ENCODE data around the gene SACM1L. TPM values are rescaled to one million over a fixed set of nuclear protein-coding genes. Genes with fewer than 3 reads are reported as not detected.

Gene SACM1L
- total RNA-seq, 1 donor from 2014 or later, result 91.7 TPM

GRCh38 chr3:45716790-45717336, 27.7 kb downstream of the SACM1L start:
- H3K36me3 Mint-ChIP-seq (ENCODE audit: low read depth), result peaks cover 49% of the 10 kb centered on the region
- H3K4me3 Mint-ChIP-seq, result no peak overlapping the region

GRCh38 chr3:45719655-45720487, 30.7 kb downstream of the SACM1L start:
- DNase-seq, result no peak
- Mint-ChIP-seq H3K27ac (no peak overlapping the region), H3K36me3 (ENCODE audit: low read depth) (peaks cover 62% of the 10 kb centered on the region), H3K27me3 (no peaks in the 10 kb centered on the region), H3K9me3 (no peaks in the 10 kb centered on the region), H3K4me1 (peaks cover 17% of the 10 kb centered on the region), H3K4me3 (no peak overlapping the region)
- intact Hi-C loops (cut with micrococcal nuclease), result no loop called here

More at GRCh38 chr3:45716790-45717336, 27.7 kb downstream of the SACM1L start:
- Mint-ChIP-seq H3K4me1 (peaks cover 22% of the 10 kb centered on the region), H3K27ac (no peak overlapping the region), H3K27me3 (no peaks in the 10 kb centered on the region), H3K9me3 (no peaks in the 10 kb centered on the region)
- no peak for DNase-seq
- intact Hi-C loops (cut with micrococcal nuclease), result no loop called here

DNA sequence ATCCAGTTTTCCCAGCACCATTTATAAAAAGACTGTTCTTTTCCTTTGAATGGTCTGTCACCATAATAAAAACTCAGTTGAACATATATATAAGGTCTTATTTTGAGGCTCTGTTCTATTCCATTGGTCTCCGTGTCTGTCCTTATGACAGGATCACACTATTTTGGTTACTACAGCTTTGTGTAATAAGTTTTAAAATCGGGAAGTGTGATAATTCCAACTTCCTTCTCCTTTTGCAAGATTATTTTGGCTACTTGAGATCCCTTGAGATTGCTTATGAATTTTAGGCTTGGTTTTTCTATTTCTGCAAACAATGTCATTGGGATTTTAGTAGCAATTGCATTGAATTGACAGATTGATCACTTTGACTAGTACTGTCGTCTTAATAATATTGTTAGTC, 35.7 kb downstream of the SACM1L start:
- Mint-ChIP-seq H3K27me3 (no peaks in the 10 kb centered on the region), H3K4me3 (no peak overlapping the region), H3K27ac (no peak overlapping the region), H3K36me3 (ENCODE audit: low read depth) (peaks cover 71% of the 10 kb centered on the region), H3K4me1 (peaks cover 22% of the 10 kb centered on the region), H3K9me3 (no peaks in the 10 kb centered on the region)
- intact Hi-C loops (cut with micrococcal nuclease), result no loop called here
- no peak for DNase-seq

- peaks cover 20% of the 10 kb centered on the region for H3K4me1 Mint-ChIP-seq
- H3K36me3 Mint-ChIP-seq (ENCODE audit: low read depth), result peaks cover 67% of the 10 kb centered on the region
- DNase-seq, result no peak
- no peak overlapping the region for H3K27ac Mint-ChIP-seq
- no peak overlapping the region for H3K4me3 Mint-ChIP-seq
- intact Hi-C loops (cut with micrococcal nuclease), result no loop called here
- no peaks in the 10 kb centered on the region for H3K27me3 Mint-ChIP-seq
- no peaks in the 10 kb centered on the region for H3K9me3 Mint-ChIP-seq
These were observed 40.4 kb downstream of the SACM1L start for GRCh38 chr3:45729614-45730013.

DNA sequence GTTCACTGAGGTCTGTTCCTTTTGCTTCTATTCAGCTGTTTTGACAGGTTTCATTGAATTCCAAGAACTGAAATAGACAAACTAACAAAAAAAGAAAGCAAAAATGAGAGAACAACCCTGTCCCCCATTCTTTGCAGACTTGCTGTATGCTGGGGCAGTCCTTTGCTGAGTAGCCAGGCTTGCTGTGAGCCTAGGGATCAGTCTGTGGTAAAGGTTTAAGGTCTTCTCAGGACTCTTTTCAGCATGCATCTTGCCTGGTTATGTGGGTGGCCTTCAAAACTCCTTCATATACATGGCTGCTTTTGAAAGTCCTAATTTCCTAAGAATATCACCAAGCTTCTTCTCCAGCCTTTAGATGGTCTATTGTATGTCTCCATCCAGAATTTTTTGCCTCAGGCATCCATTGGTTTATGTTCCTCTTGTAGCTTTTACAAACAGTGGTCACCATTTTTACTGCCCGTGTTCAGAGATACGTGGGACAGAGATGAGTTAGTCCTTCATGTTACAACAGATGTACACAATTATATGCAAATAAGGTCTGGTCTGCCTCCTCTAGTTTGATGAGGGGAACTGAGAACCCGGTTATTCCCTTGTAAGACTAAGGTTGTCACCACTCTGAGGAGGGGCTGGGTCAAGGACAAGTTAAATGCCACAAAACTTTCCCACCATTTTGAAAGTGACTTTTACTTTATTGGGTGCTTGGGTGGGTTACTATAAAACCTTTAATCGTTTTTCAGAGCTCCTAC, 41.4 kb downstream of the SACM1L start:
- Mint-ChIP-seq H3K27ac (no peak overlapping the region), H3K36me3 (ENCODE audit: low read depth) (peaks cover 67% of the 10 kb centered on the region)
- intact Hi-C loops (cut with micrococcal nuclease), result no loop called here

GRCh38 chr3:45736707-45737106, 47.5 kb downstream of the SACM1L start:
- H3K4me3 Mint-ChIP-seq, result no peak overlapping the region
- H3K36me3 Mint-ChIP-seq (ENCODE audit: low read depth), result peaks cover 72% of the 10 kb centered on the region
- intact Hi-C loops (cut with micrococcal nuclease), result no loop called here
- no peaks in the 10 kb centered on the region for H3K9me3 Mint-ChIP-seq
- DNase-seq, result no peak
- no peak overlapping the region for H3K27ac Mint-ChIP-seq
- H3K4me1 Mint-ChIP-seq, result peaks cover 13% of the 10 kb centered on the region
- H3K27me3 Mint-ChIP-seq, result no peaks in the 10 kb centered on the region

More for the DNA sequence above, 41.4 kb downstream of the SACM1L start:
- no peak for DNase-seq
- H3K4me3 Mint-ChIP-seq, result no peak overlapping the region
- no peaks in the 10 kb centered on the region for H3K9me3 Mint-ChIP-seq
- H3K27me3 Mint-ChIP-seq, result no peaks in the 10 kb centered on the region
- peaks cover 15% of the 10 kb centered on the region for H3K4me1 Mint-ChIP-seq

DNA sequence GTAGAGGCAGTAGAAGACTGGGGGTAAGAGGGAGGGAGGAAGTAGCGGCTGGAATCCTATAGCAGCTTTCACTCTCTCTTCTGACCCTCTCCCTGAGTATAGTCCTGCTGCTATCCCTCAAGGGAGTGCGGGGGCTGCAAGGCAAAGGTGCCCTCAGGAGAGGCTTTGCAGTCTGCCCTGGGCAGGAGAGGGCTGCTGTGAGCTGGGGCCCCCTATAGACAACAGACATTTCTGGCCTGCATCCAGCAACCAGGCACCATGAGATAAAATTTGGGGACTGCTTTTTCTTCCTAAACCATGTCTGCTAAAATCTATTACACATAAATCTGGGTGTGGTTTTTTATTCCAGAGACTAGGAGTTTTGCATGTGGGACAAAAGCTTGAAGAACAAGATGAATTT, 48.0 kb downstream of the SACM1L start:
- no peaks in the 10 kb centered on the region for H3K27me3 Mint-ChIP-seq
- peaks cover 18% of the 10 kb centered on the region for H3K4me1 Mint-ChIP-seq
- H3K27ac Mint-ChIP-seq, result peak overlapping the region; percentile 31
- H3K36me3 Mint-ChIP-seq (ENCODE audit: low read depth), result peaks cover 72% of the 10 kb centered on the region
- no peak for DNase-seq
- H3K9me3 Mint-ChIP-seq, result no peaks in the 10 kb centered on the region
- H3K4me3 Mint-ChIP-seq, result no peak overlapping the region
- intact Hi-C loops (cut with micrococcal nuclease), result no loop called here

GRCh38 chr3:45739991-45740390, 50.8 kb downstream of the SACM1L start:
- H3K9me3 Mint-ChIP-seq, result no peaks in the 10 kb centered on the region
- H3K36me3 Mint-ChIP-seq (ENCODE audit: low read depth), result peaks cover 68% of the 10 kb centered on the region
- H3K4me1 Mint-ChIP-seq, result peaks cover 20% of the 10 kb centered on the region
- H3K4me3 Mint-ChIP-seq, result no peak overlapping the region
- DNase-seq, result no peak
- intact Hi-C loops (cut with micrococcal nuclease), result no loop called here
- H3K27ac Mint-ChIP-seq, result no peak overlapping the region
- H3K27me3 Mint-ChIP-seq, result no peaks in the 10 kb centered on the region

GRCh38 chr3:45741247-45741646, 52.1 kb downstream of the SACM1L start:
- Mint-ChIP-seq H3K4me1 (peaks cover 20% of the 10 kb centered on the region), H3K9me3 (no peaks in the 10 kb centered on the region), H3K36me3 (ENCODE audit: low read depth) (peaks cover 64% of the 10 kb centered on the region), H3K27ac (peak overlapping the region; percentile 66), H3K4me3 (no peak overlapping the region), H3K27me3 (no peaks in the 10 kb centered on the region)
- DNase-seq, result no peak
- intact Hi-C loops (cut with micrococcal nuclease), result no loop called here

- DNase-seq, result no peak
- Mint-ChIP-seq H3K4me3 (no peak overlapping the region), H3K4me1 (peaks cover 18% of the 10 kb centered on the region), H3K36me3 (ENCODE audit: low read depth) (peaks cover 57% of the 10 kb centered on the region), H3K27ac (peak overlapping the region; percentile 48), H3K27me3 (no peaks in the 10 kb centered on the region), H3K9me3 (no peaks in the 10 kb centered on the region)
- intact Hi-C loops (cut with micrococcal nuclease), result no loop called here
These were observed 52.7 kb downstream of the SACM1L start for GRCh38 chr3:45741742-45742460.

GRCh38 chr3:45742461-45743089, 53.4 kb downstream of the SACM1L start:
- Mint-ChIP-seq H3K4me1 (peaks cover 18% of the 10 kb centered on the region), H3K27ac (peak overlapping the region; percentile 48), H3K27me3 (no peaks in the 10 kb centered on the region), H3K36me3 (ENCODE audit: low read depth) (peaks cover 51% of the 10 kb centered on the region), H3K9me3 (no peaks in the 10 kb centered on the region), H3K4me3 (no peak overlapping the region)
- intact Hi-C loops (cut with micrococcal nuclease), result no loop called here
- DNase-seq, result no peak

DNA sequence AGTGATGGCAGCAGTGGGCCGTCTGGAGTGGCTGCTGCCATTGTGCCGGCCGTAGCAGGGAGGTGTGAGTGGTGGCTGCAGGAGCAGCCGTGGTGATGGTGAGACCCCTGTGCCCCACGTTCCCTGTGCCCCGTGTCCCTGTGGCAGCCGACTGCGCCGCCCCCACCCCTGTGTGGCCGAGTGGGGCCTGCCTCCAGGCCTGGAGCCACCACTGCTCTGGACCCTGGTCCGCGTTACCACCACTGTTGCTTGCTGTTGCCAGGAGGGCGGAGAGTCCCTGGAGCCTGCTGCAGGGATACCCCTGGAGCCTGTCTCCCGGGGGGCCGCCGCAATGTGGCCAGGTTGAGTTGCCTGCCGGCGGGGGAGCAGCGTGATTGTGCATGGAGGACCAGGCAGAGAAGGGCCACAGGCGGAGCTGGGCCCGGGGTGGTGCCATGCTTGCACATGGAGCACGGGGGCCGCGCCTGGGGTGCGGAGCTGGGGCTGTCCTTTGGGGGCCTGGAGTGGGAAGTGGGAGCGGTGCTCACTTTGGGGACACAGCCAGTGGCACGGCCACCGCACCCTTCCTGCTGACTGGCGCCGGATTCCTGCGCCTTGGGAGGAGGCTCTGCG, 57.1 kb downstream of the SACM1L start:
- Mint-ChIP-seq H3K4me1 (peaks cover 11% of the 10 kb centered on the region), H3K27ac (no peak overlapping the region), H3K9me3 (no peaks in the 10 kb centered on the region), H3K36me3 (ENCODE audit: low read depth) (peaks cover 29% of the 10 kb centered on the region), H3K4me3 (no peak overlapping the region), H3K27me3 (no peaks in the 10 kb centered on the region)
- intact Hi-C loops (cut with micrococcal nuclease), result no loop called here
- DNase-seq, result no peak
